ENCODE data around the gene SH3RF1. TPM values are rescaled to one million over a fixed set of nuclear protein-coding genes. Genes with fewer than 3 reads are reported as not detected.
A peak's percentile ranks its signal among the peaks of the same experiment; 100 is the strongest.

Gene SH3RF1
- total RNA-seq, 1 donor, result 41.9 TPM

- no peak for TF ChIP-seq CTCF (IDR thresholded peaks at IDR 0.05; ENCODE audit: insufficient read depth, low read depth, low read length)
- no peak overlapping the region for H3K4me3 ChIP-seq (ENCODE audit: low read depth, low read length)
- DNase-seq (ENCODE audit: low read depth), result peak; percentile 37
Measured at GRCh38 chr4:169142391-169142790, 128.4 kb downstream of the SH3RF1 start.

GRCh38 chr4:169139021-169139420, 131.7 kb downstream of the SH3RF1 start:
- H3K4me3 ChIP-seq (ENCODE audit: low read depth, low read length), result no peak overlapping the region
- no peak for TF ChIP-seq CTCF (IDR thresholded peaks at IDR 0.05; ENCODE audit: insufficient read depth, low read depth, low read length)
- no peak for DNase-seq (ENCODE audit: low read depth)

- DNase-seq (ENCODE audit: low read depth), result no peak
- H3K4me3 ChIP-seq (ENCODE audit: low read depth, low read length), result no peak overlapping the region
- TF ChIP-seq CTCF (IDR thresholded peaks at IDR 0.05; ENCODE audit: insufficient read depth, low read depth, low read length), result no peak
Measured at GRCh38 chr4:169137558-169137920, 133.2 kb downstream of the SH3RF1 start.

GRCh38 chr4:169136796-169137557, 133.8 kb downstream of the SH3RF1 start:
- no peak overlapping the region for H3K4me3 ChIP-seq (ENCODE audit: low read depth, low read length)
- no peak for DNase-seq (ENCODE audit: low read depth)

GRCh38 chr4:169136330-169136729, 134.4 kb downstream of the SH3RF1 start:
- H3K4me3 ChIP-seq (ENCODE audit: low read depth, low read length), result no peak overlapping the region
- TF ChIP-seq CTCF (IDR thresholded peaks at IDR 0.05; ENCODE audit: insufficient read depth, low read depth, low read length), result no peak
- DNase-seq (ENCODE audit: low read depth), result no peak

More at GRCh38 chr4:169136796-169137557, 133.8 kb downstream of the SH3RF1 start:
- no peak for TF ChIP-seq CTCF (IDR thresholded peaks at IDR 0.05; ENCODE audit: insufficient read depth, low read depth, low read length)

GRCh38 chr4:169135776-169136175, 135.0 kb downstream of the SH3RF1 start:
- no peak for DNase-seq (ENCODE audit: low read depth)
- H3K4me3 ChIP-seq (ENCODE audit: low read depth, low read length), result no peak overlapping the region
- no peak for TF ChIP-seq CTCF (IDR thresholded peaks at IDR 0.05; ENCODE audit: insufficient read depth, low read depth, low read length)

GRCh38 chr4:169133932-169134331, 136.8 kb downstream of the SH3RF1 start:
- no peak overlapping the region for H3K4me3 ChIP-seq (ENCODE audit: low read depth, low read length)
- TF ChIP-seq CTCF (IDR thresholded peaks at IDR 0.05; ENCODE audit: insufficient read depth, low read depth, low read length), result no peak
- DNase-seq (ENCODE audit: low read depth), result no peak
